Neuronal stem cell (in vitro differentiated cells): ENCODE results near the gene FAM135A. TPM values are rescaled to one million over a fixed set of nuclear protein-coding genes. Genes with fewer than 3 reads are reported as not detected.
"Not testable (repeated sequence)": the region's sequence is repeated elsewhere in the genome, so short reads cannot be mapped to it uniquely, and the experiment has no call there.

ENCODE experiments used
- DNase-seq: peaks from one replicate; pipeline ENCODE4 v3.0.0-alpha.2; 2013; ENCODE audit warnings: low spot score
- H2AFZ ChIP-seq: one replicate; pipeline ENCODE4 v1.6.1; 2013; ENCODE audit warnings: mild to moderate bottlenecking, low read length, inconsistent platforms
- H2AK5ac ChIP-seq: 2 replicates; pipeline ENCODE4 v1.6.1; 2013; ENCODE audit warnings: low read depth, mild to moderate bottlenecking, inconsistent platforms, low read length, moderate library complexity, mixed read lengths
- H2BK120ac ChIP-seq: 2 replicates; pipeline ENCODE4 v1.6.1; 2013; ENCODE audit warnings: low read depth, mild to moderate bottlenecking, inconsistent platforms, low read length, moderate library complexity, mixed read lengths
- H2BK12ac ChIP-seq: one replicate; pipeline ENCODE4 v1.6.1; 2013; ENCODE audit warnings: low read length, inconsistent platforms
- H2BK15ac ChIP-seq: 2 replicates; pipeline ENCODE4 v1.6.1; 2013; ENCODE audit warnings: mild to moderate bottlenecking, low read length, inconsistent platforms, mixed read lengths
- H2BK5ac ChIP-seq: one replicate; pipeline ENCODE4 v1.6.1; 2013; ENCODE audit warnings: inconsistent platforms, mild to moderate bottlenecking, low read length, moderate library complexity
- H3K14ac ChIP-seq: one replicate; pipeline ENCODE4 v1.6.1; 2013; ENCODE audit warnings: low read length, inconsistent platforms
- H3K18ac ChIP-seq: 2 replicates; pipeline ENCODE4 v1.6.1; 2013; ENCODE audit warnings: low read length, inconsistent platforms
- H3K23ac ChIP-seq: 2 replicates; pipeline ENCODE4 v1.6.1; 2013; ENCODE audit warnings: low read depth, mild to moderate bottlenecking, mixed read lengths, low read length, inconsistent platforms; ENCODE audit not compliant: poor library complexity
- H3K27ac ChIP-seq: replicated peaks from 3 replicates; pipeline ENCODE4 v1.5.1; 2013; ENCODE audit warnings: low read length, inconsistent platforms
- H3K27me3 ChIP-seq, 3 experiments: 2 replicates each; pipeline ENCODE4 v1.6.1; 2013; ENCODE audit warnings: low read length in 3 of 3, mild to moderate bottlenecking in 2 of 3, inconsistent platforms in 1 of 3, low read depth in 1 of 3, mixed read lengths in 1 of 3, moderate library complexity in 1 of 3; ENCODE audit not compliant: control insufficient read depth in 3 of 3, insufficient read depth in 3 of 3
- H3K36me3 ChIP-seq, 2 donors: replicated peaks in 1 of 2; 2 replicates each; pipeline ENCODE4 v1.6.1; 2013; ENCODE audit warnings: low read length in 2 of 2; ENCODE audit not compliant: control insufficient read depth in 2 of 2, insufficient read depth in 2 of 2
- H3K4ac ChIP-seq: 2 replicates; pipeline ENCODE4 v1.6.1; 2013; ENCODE audit warnings: inconsistent platforms, mild to moderate bottlenecking, low read length, moderate library complexity
- H3K4me1 ChIP-seq, 2 donors: 1 replicate in 1 of 2; 2 replicates in 1 of 2; pipeline ENCODE4 v1.6.1; 2013; ENCODE audit warnings: low read length in 2 of 2, low read depth in 1 of 2; ENCODE audit not compliant: control insufficient read depth in 2 of 2, insufficient read depth in 1 of 2
- H3K4me2 ChIP-seq: one replicate; pipeline ENCODE4 v1.6.1; 2013; ENCODE audit warnings: mild to moderate bottlenecking, low read length, inconsistent platforms; ENCODE audit not compliant: insufficient read depth, poor library complexity, severe bottlenecking
- H3K4me3 ChIP-seq, 2 donors: 2 replicates each; pipeline ENCODE4 v1.5.1; 2013; ENCODE audit warnings: low read length in 2 of 2, mild to moderate bottlenecking in 2 of 2, inconsistent platforms in 1 of 2, moderate library complexity in 1 of 2
- H3K79me1 ChIP-seq: one replicate; pipeline ENCODE4 v1.6.1; 2013; ENCODE audit warnings: low read depth, mild to moderate bottlenecking, inconsistent platforms, low read length, moderate library complexity
- H3K9ac ChIP-seq: one replicate; pipeline ENCODE4 v1.6.1; 2013; ENCODE audit warnings: mild to moderate bottlenecking, low read depth, low read length, inconsistent platforms; ENCODE audit not compliant: poor library complexity
- H3K9me3 ChIP-seq, 2 donors: replicated peaks in 1 of 2; 2 replicates each; pipeline versions ENCODE3 to v1.6.1; 2013; ENCODE audit warnings: low read length in 2 of 2, mild to moderate bottlenecking in 2 of 2, inconsistent platforms in 1 of 2, low read depth in 1 of 2, mixed read lengths in 1 of 2, moderate library complexity in 1 of 2; ENCODE audit not compliant: control insufficient read depth in 2 of 2, insufficient read depth in 1 of 2
- H4K8ac ChIP-seq: one replicate; pipeline ENCODE4 v1.6.1; 2013; ENCODE audit warnings: low read depth, mild to moderate bottlenecking, inconsistent platforms, low read length, moderate library complexity
- H4K91ac ChIP-seq: one replicate; pipeline ENCODE4 v1.6.1; 2013; ENCODE audit warnings: low read length, low read depth, mild to moderate bottlenecking, inconsistent platforms; ENCODE audit not compliant: poor library complexity
- WGBS, 2 donors: extraction: QIAGEN DNeasy Blood & Tissue Kit; methylation state at CpG; one replicate each; pipeline ENCODE4 v1.1.7; 2013; ENCODE audit warnings: missing lambda C conversion rate in 2 of 2, mixed read lengths in 1 of 2; ENCODE audit not compliant: insufficient read length in 2 of 2, insufficient replicate concordance in 1 of 2; ENCODE audit errors: extremely low coverage in 2 of 2; 5-methylcytosine and 5-hydroxymethylcytosine counted together
- small RNA-seq: library from polyadenylated mRNA; stranded (forward); fragments of <200 nt; extraction: miRNeasy Mini kit (QIAGEN cat#:217004); gene quantifications from one replicate; pipeline ENCODE3, GENCODE V24; 2013; ENCODE audit not compliant: insufficient read depth

Gene FAM135A

DNA sequence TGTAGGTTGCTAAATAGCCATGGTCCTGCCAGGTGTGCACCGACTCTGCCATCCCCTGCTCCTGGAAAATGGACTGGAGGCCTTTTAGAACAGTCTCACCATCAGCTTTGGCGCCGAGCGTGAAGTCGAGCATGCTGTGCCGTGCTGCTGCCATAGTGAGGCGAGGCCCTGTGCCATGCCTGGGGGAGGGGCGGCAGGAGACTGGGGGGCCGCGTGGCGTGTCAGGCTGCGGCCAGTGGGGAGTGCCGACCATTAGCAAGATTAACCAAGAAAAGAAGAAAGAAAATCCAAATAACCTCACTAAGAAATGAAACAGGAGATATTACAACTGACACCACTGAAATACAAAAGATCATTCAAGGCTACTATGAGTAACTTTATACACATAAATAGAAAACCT lies 195.9 kb downstream of the FAM135A start:
- DNase-seq, H2BK15ac ChIP-seq, H3K9me3 ChIP-seq, H3K4ac ChIP-seq, H2AK5ac ChIP-seq, H3K79me1 ChIP-seq, H3K9ac ChIP-seq, H3K36me3 ChIP-seq, H3K27ac ChIP-seq, H2AFZ ChIP-seq, H2BK12ac ChIP-seq, H3K27me3 ChIP-seq, H3K18ac ChIP-seq, H3K4me3 ChIP-seq, H3K14ac ChIP-seq, H2BK120ac ChIP-seq, H3K4me1 ChIP-seq, H3K4me2 ChIP-seq, H4K8ac ChIP-seq, H4K91ac ChIP-seq, H2BK5ac ChIP-seq, H3K23ac ChIP-seq: not testable (repeated sequence)
- WGBS, 2 donors = no CpG with 5 or more reads among the region's 13 CpGs

Small RNAs within 50 kb of the gene (small RNA-seq; reads per million reads assigned to genes)
- gene RNU7-48P = not detected
